ENCODE data around the gene KIF2C.

Gene KIF2C

GRCh38 chr1:44817307-44817706 is 77.7 kb downstream of the KIF2C start:
- no peak for DNase-seq
